DOHH2 (cell line): ENCODE data around the gene MAML2.

Experiments
- EZH2phosphoT487 ChIP-seq: fragments of 200-600 bp; sonication (generic); IDR thresholded peaks from 2 replicates; pipeline ENCODE4 v1.6.1; 2017; ENCODE audit warnings: borderline replicate concordance, mild to moderate bottlenecking, antibody characterized with exemption, low read length, moderate library complexity, mixed read lengths
- TF ChIP-seq, protein P1 (sequence below): fragments of 200-600 bp; sonication (generic); IDR thresholded peaks from one replicate; pipeline ENCODE4 v1.5.1; 2014; ENCODE audit warnings: antibody characterized with exemption, mild to moderate bottlenecking, low read depth, low read length; ENCODE audit not compliant: poor library complexity, severe bottlenecking

DNA sequence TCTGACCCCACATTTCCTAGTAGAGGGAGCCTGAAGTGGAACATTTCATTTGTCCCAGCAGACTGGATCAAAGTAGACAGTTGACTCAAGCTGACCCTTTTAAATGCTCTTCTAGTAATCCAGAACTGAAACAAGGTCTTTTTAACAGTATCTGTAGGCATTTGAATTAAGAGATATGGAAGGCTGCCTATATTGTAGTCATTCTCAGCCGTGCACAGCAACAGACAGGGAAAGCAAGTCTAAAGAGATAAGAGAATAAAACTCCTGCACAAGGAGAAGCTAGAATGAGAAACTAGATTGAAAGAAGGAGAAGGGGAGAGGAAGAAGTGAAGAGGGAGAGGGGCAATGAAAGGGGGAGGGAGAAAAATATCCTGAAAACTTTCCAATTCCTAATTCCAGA is 238.5 kb downstream of the MAML2 start:
- TF ChIP-seq, protein P1, sequence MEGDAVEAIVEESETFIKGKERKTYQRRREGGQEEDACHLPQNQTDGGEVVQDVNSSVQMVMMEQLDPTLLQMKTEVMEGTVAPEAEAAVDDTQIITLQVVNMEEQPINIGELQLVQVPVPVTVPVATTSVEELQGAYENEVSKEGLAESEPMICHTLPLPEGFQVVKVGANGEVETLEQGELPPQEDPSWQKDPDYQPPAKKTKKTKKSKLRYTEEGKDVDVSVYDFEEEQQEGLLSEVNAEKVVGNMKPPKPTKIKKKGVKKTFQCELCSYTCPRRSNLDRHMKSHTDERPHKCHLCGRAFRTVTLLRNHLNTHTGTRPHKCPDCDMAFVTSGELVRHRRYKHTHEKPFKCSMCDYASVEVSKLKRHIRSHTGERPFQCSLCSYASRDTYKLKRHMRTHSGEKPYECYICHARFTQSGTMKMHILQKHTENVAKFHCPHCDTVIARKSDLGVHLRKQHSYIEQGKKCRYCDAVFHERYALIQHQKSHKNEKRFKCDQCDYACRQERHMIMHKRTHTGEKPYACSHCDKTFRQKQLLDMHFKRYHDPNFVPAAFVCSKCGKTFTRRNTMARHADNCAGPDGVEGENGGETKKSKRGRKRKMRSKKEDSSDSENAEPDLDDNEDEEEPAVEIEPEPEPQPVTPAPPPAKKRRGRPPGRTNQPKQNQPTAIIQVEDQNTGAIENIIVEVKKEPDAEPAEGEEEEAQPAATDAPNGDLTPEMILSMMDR: no peak
- TF ChIP-seq EZH2phosphoT487: no peak
